ENCODE data around the gene MIPEP.

Gene MIPEP

GRCh38 chr13:23697772-23698313, 191.4 kb downstream of the MIPEP start:
- H3K36me3 ChIP-seq (ENCODE audit: control insufficient read depth, insufficient read depth, low read length), result no peaks in the 10 kb centered on the region
- H3K4me1 ChIP-seq (ENCODE audit: control insufficient read depth, insufficient read depth, low read length), result peaks cover 15% of the 10 kb centered on the region; the same call in 1 of the 2 replicates
- no peak overlapping the region for H3K9ac ChIP-seq (ENCODE audit: low read depth, low read length)
- no peak overlapping the region for H3K27ac ChIP-seq (ENCODE audit: low read depth, low read length)
- no peaks in the 10 kb centered on the region for H3K9me3 ChIP-seq (ENCODE audit: control insufficient read depth, insufficient read depth, low read length)
- H3K4me3 ChIP-seq (ENCODE audit: low read depth, low read length), result no peak overlapping the region
- no peaks in the 10 kb centered on the region for H3K27me3 ChIP-seq (ENCODE audit: control insufficient read depth, insufficient read depth, low read length)

DNA sequence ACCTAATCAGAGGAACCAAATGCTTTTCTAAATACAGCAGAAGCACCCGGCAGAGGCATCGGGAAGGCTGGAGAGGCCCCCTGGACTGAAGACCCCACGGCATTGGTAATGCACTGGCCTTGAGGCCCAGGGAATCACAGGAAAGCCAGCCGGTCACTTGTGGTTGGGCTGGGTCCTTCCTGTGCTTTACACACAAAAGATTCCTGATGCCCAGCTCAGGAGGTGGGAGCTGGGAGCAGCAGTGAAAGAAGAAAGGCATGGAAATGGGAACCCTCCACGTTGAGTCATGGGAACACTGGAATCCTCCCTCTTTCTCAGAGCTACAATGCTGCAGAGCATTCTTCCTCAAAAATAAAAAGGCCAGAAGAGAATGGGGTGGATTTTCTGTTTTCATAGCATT, 192.6 kb downstream of the MIPEP start:
- Histone ChIP-seq H3K4me3 (ENCODE audit: low read depth, low read length) (no peak overlapping the region), H3K9me3 (ENCODE audit: control insufficient read depth, insufficient read depth, low read length) (no peaks in the 10 kb centered on the region), H3K4me1 (ENCODE audit: control insufficient read depth, insufficient read depth, low read length) (peaks cover 8% of the 10 kb centered on the region; the same call in 1 of the 2 replicates), H3K27me3 (ENCODE audit: control insufficient read depth, insufficient read depth, low read length) (no peaks in the 10 kb centered on the region), H3K9ac (ENCODE audit: low read depth, low read length) (no peak overlapping the region), H3K36me3 (ENCODE audit: control insufficient read depth, insufficient read depth, low read length) (no peaks in the 10 kb centered on the region), H3K27ac (ENCODE audit: low read depth, low read length) (no peak overlapping the region)

DNA sequence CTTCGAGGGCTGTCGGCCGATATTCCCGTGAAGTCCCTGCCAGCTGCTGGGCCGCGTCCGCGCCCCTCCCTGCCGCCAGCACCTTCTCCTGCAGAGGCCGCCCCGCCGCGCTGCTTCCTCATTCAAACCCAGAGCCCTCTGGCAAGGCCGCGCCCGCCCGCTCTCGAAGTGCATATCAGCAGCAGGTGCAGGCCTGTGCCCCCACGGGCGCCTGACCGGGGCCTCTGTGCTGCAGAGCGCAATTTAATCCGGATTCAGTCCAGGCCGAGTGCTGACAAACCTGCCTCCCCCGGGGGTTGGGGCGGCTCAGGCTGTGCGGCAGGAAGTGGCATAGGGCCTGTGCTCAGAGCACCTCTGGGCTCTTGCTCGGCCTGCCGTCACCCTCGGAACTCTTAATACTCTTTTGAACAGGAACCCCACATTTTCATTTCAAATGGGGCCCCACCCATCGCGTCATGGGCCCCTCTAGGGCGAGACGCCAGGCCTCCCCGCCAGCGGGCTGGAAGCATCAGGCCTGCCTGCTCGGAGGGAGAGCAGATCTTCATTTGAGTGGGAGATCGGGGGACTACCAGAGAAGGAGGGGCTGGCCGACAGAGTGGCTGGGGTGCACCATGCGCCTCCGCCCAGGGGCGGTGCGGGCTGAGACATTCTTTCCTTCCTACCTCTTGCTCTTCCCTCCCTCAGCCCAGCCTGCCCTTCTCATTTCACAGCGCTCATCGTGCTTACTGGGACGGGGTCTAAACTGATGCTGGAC, 193.3 kb downstream of the MIPEP start:
- no peak overlapping the region for H3K4me3 ChIP-seq (ENCODE audit: low read depth, low read length)
- H3K4me1 ChIP-seq (ENCODE audit: control insufficient read depth, insufficient read depth, low read length), result peaks cover 8% of the 10 kb centered on the region; the same call in 1 of the 2 replicates
- no peak overlapping the region for H3K27ac ChIP-seq (ENCODE audit: low read depth, low read length)
- no peaks in the 10 kb centered on the region for H3K36me3 ChIP-seq (ENCODE audit: control insufficient read depth, insufficient read depth, low read length)
- no peaks in the 10 kb centered on the region for H3K9me3 ChIP-seq (ENCODE audit: control insufficient read depth, insufficient read depth, low read length)
- no peaks in the 10 kb centered on the region for H3K27me3 ChIP-seq (ENCODE audit: control insufficient read depth, insufficient read depth, low read length)
- no peak overlapping the region for H3K9ac ChIP-seq (ENCODE audit: low read depth, low read length)

DNA sequence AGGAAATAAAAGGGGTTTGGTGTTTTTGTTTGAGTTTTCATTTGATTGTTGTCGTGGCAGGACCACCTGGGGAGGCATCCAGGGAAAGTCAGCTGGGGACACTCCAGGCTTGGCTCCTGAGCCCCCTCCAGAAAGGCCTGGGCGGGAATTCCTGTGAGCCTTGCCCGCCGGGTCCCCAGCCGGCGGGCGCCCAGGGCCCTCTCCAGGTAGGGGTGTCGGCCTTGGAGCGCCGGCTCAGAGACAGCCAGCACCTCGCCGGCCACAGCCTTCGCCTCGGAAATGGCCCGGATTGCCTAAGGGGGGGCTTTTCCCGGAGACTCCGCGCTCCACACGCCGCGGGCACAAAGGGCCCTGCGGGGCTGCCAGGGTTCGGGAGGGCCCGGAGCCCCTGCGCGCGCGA, 194.0 kb downstream of the MIPEP start:
- H3K27me3 ChIP-seq (ENCODE audit: control insufficient read depth, insufficient read depth, low read length), result no peaks in the 10 kb centered on the region
- no peaks in the 10 kb centered on the region for H3K9me3 ChIP-seq (ENCODE audit: control insufficient read depth, insufficient read depth, low read length)
- no peak overlapping the region for H3K4me3 ChIP-seq (ENCODE audit: low read depth, low read length)
- H3K27ac ChIP-seq (ENCODE audit: low read depth, low read length), result no peak overlapping the region
- peaks cover 8% of the 10 kb centered on the region; the same call in 1 of the 2 replicates for H3K4me1 ChIP-seq (ENCODE audit: control insufficient read depth, insufficient read depth, low read length)
- no peak overlapping the region for H3K9ac ChIP-seq (ENCODE audit: low read depth, low read length)
- no peaks in the 10 kb centered on the region for H3K36me3 ChIP-seq (ENCODE audit: control insufficient read depth, insufficient read depth, low read length)

GRCh38 chr13:23692816-23693215, 196.4 kb downstream of the MIPEP start:
- peaks cover 8% of the 10 kb centered on the region; the same call in 1 of the 2 replicates for H3K4me1 ChIP-seq (ENCODE audit: control insufficient read depth, insufficient read depth, low read length)
- H3K27ac ChIP-seq (ENCODE audit: low read depth, low read length), result no peak overlapping the region
- no peak overlapping the region for H3K4me3 ChIP-seq (ENCODE audit: low read depth, low read length)
- no peaks in the 10 kb centered on the region for H3K27me3 ChIP-seq (ENCODE audit: control insufficient read depth, insufficient read depth, low read length)
- no peaks in the 10 kb centered on the region for H3K36me3 ChIP-seq (ENCODE audit: control insufficient read depth, insufficient read depth, low read length)
- H3K9me3 ChIP-seq (ENCODE audit: control insufficient read depth, insufficient read depth, low read length), result no peaks in the 10 kb centered on the region
- no peak overlapping the region for H3K9ac ChIP-seq (ENCODE audit: low read depth, low read length)

GRCh38 chr13:23690668-23691067, 198.5 kb downstream of the MIPEP start:
- no peak overlapping the region for H3K9ac ChIP-seq (ENCODE audit: low read depth, low read length)
- no peak overlapping the region for H3K4me3 ChIP-seq (ENCODE audit: low read depth, low read length)
- H3K27me3 ChIP-seq (ENCODE audit: control insufficient read depth, insufficient read depth, low read length), result no peaks in the 10 kb centered on the region
- no peak overlapping the region for H3K27ac ChIP-seq (ENCODE audit: low read depth, low read length)
- H3K9me3 ChIP-seq (ENCODE audit: control insufficient read depth, insufficient read depth, low read length), result no peaks in the 10 kb centered on the region
- H3K4me1 ChIP-seq (ENCODE audit: control insufficient read depth, insufficient read depth, low read length), result peaks cover under 1% of the 10 kb centered on the region; the same call in 1 of the 2 replicates
- H3K36me3 ChIP-seq (ENCODE audit: control insufficient read depth, insufficient read depth, low read length), result no peaks in the 10 kb centered on the region

DNA sequence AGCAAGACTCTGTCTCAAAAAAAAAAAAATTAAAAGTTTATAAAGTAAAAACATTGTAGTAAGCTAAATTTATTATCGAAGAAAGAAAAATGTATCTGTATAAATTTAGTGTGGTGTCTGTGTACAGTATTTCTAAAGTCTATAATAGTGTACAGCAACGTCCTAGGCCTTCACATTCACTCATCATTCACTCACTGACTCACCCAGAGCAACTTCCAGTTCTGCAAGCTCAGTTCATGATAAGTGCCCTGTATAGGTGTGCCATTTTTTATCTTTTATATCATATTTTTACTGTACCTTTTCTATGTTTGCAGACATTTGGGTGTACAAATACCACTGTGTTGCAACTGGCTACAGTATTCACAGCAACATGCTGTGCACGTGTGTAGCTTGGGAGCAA, 200.9 kb downstream of the MIPEP start:
- Histone ChIP-seq H3K36me3 (ENCODE audit: control insufficient read depth, insufficient read depth, low read length) (no peaks in the 10 kb centered on the region), H3K27me3 (ENCODE audit: control insufficient read depth, insufficient read depth, low read length) (no peaks in the 10 kb centered on the region), H3K9ac (ENCODE audit: low read depth, low read length) (no peak overlapping the region), H3K4me3 (ENCODE audit: low read depth, low read length) (no peak overlapping the region), H3K27ac (ENCODE audit: low read depth, low read length) (no peak overlapping the region), H3K9me3 (ENCODE audit: control insufficient read depth, insufficient read depth, low read length) (peaks cover 14% of the 10 kb centered on the region), H3K4me1 (ENCODE audit: control insufficient read depth, insufficient read depth, low read length) (no peaks in the 10 kb centered on the region)

GRCh38 chr13:23687614-23688013, 201.6 kb downstream of the MIPEP start:
- no peak overlapping the region for H3K27ac ChIP-seq (ENCODE audit: low read depth, low read length)
- H3K4me3 ChIP-seq (ENCODE audit: low read depth, low read length), result no peak overlapping the region
- H3K9me3 ChIP-seq (ENCODE audit: control insufficient read depth, insufficient read depth, low read length), result peaks cover 20% of the 10 kb centered on the region
- H3K9ac ChIP-seq (ENCODE audit: low read depth, low read length), result no peak overlapping the region
- H3K36me3 ChIP-seq (ENCODE audit: control insufficient read depth, insufficient read depth, low read length), result no peaks in the 10 kb centered on the region
- no peaks in the 10 kb centered on the region for H3K27me3 ChIP-seq (ENCODE audit: control insufficient read depth, insufficient read depth, low read length)
- no peaks in the 10 kb centered on the region for H3K4me1 ChIP-seq (ENCODE audit: control insufficient read depth, insufficient read depth, low read length)

- no peaks in the 10 kb centered on the region for H3K27me3 ChIP-seq (ENCODE audit: control insufficient read depth, insufficient read depth, low read length)
- H3K27ac ChIP-seq (ENCODE audit: low read depth, low read length), result no peak overlapping the region
- no peak overlapping the region for H3K9ac ChIP-seq (ENCODE audit: low read depth, low read length)
- no peaks in the 10 kb centered on the region for H3K4me1 ChIP-seq (ENCODE audit: control insufficient read depth, insufficient read depth, low read length)
- no peaks in the 10 kb centered on the region for H3K36me3 ChIP-seq (ENCODE audit: control insufficient read depth, insufficient read depth, low read length)
- peaks cover 21% of the 10 kb centered on the region for H3K9me3 ChIP-seq (ENCODE audit: control insufficient read depth, insufficient read depth, low read length)
- H3K4me3 ChIP-seq (ENCODE audit: low read depth, low read length), result no peak overlapping the region
These were observed 202.3 kb downstream of the MIPEP start for GRCh38 chr13:23686948-23687347.

DNA sequence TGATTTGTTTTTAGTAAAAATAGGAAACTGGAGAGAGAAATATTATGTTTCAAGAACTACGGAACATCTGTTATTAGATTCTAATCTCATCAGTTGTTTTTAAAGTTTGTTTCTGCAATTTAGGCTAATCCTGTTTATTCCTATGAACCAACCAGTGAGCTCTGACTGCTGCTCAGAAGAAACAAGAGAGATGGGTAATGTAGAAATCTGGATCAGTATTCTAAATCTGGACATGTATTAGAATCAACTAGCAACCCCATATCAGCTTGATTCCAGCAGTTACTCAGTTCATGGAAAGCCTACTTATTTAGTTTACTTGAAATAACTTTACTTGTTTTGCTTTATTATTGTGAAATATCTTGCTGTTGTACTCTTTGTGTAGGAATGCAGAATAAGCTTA, 203.8 kb downstream of the MIPEP start:
- Histone ChIP-seq H3K4me3 (ENCODE audit: low read depth, low read length) (no peak overlapping the region), H3K27ac (ENCODE audit: low read depth, low read length) (no peak overlapping the region), H3K27me3 (ENCODE audit: control insufficient read depth, insufficient read depth, low read length) (no peaks in the 10 kb centered on the region), H3K36me3 (ENCODE audit: control insufficient read depth, insufficient read depth, low read length) (no peaks in the 10 kb centered on the region), H3K9me3 (ENCODE audit: control insufficient read depth, insufficient read depth, low read length) (peaks cover 21% of the 10 kb centered on the region), H3K9ac (ENCODE audit: low read depth, low read length) (no peak overlapping the region), H3K4me1 (ENCODE audit: control insufficient read depth, insufficient read depth, low read length) (peaks cover 4% of the 10 kb centered on the region; the same call in 1 of the 2 replicates)

GRCh38 chr13:23684647-23685046, 204.6 kb downstream of the MIPEP start:
- Histone ChIP-seq H3K4me3 (ENCODE audit: low read depth, low read length) (no peak overlapping the region), H3K36me3 (ENCODE audit: control insufficient read depth, insufficient read depth, low read length) (no peaks in the 10 kb centered on the region), H3K27me3 (ENCODE audit: control insufficient read depth, insufficient read depth, low read length) (no peaks in the 10 kb centered on the region), H3K9me3 (ENCODE audit: control insufficient read depth, insufficient read depth, low read length) (peaks cover 21% of the 10 kb centered on the region), H3K27ac (ENCODE audit: low read depth, low read length) (no peak overlapping the region), H3K9ac (ENCODE audit: low read depth, low read length) (no peak overlapping the region), H3K4me1 (ENCODE audit: control insufficient read depth, insufficient read depth, low read length) (peaks cover 4% of the 10 kb centered on the region; the same call in 1 of the 2 replicates)

Data from HUES48 (cell line).